ENCODE results near the gene LRRC56.

LRRC56 gene

GRCh38 chr11:598005-598680, 60.8 kb downstream of the LRRC56 start:
- DNase-seq (ENCODE audit: low read depth in 2 of 2): no peak

- no peak for DNase-seq (ENCODE audit: low read depth in 2 of 2)
Observed at GRCh38 chr11:601573-602245, 64.4 kb downstream of the LRRC56 start.

- DNase-seq (ENCODE audit: low read depth in 2 of 2): no peak
Observed at GRCh38 chr11:603154-603553, 65.8 kb downstream of the LRRC56 start.
